GM18505 (cell line): ENCODE data around the gene SERPINB12.
A peak's percentile ranks its signal among the peaks of the same experiment; 100 is the strongest.

Experiments
- ATAC-seq: cut with Tn5 transposase; IDR thresholded peaks from one replicate; pipeline ENCODE4 v1.9.1; 2021; ENCODE audit not compliant: unreplicated experiment
- POLR2A ChIP-seq: IDR thresholded peaks from 4 replicates; pipeline ENCODE4 v1.6.1; 2011; ENCODE audit warnings: borderline replicate concordance; ENCODE audit not compliant: insufficient read depth, insufficient read length; ENCODE audit errors: extremely low read depth

The SERPINB12 gene

GRCh38 chr18:63542069-63542468 lies at the start of gene SERPINB12:
SERPINB12 (plus strand) TSS chr18:63542369; CDS start chr18:63556160, 13,791 bp downstream.
- no peak for TF ChIP-seq POLR2A
- no peak for ATAC-seq

- ATAC-seq: no peak
Measured at GRCh38 chr18:63492851-63493250, 49.3 kb upstream of the SERPINB12 start.

GRCh38 chr18:63495675-63496074 lies 46.5 kb upstream of the SERPINB12 start:
- no peak for ATAC-seq
- TF ChIP-seq POLR2A: no peak

More at GRCh38 chr18:63492851-63493250, 49.3 kb upstream of the SERPINB12 start:
- TF ChIP-seq POLR2A: no peak

GRCh38 chr18:63505566-63506335 lies 36.4 kb upstream of the SERPINB12 start:
- no peak for ATAC-seq
- no peak for TF ChIP-seq POLR2A

- TF ChIP-seq POLR2A: no peak
- no peak for ATAC-seq
Measured at GRCh38 chr18:63506336-63506646, 35.9 kb upstream of the SERPINB12 start.

GRCh38 chr18:63508596-63508995 lies 33.6 kb upstream of the SERPINB12 start:
- TF ChIP-seq POLR2A: no peak
- no peak for ATAC-seq

- ATAC-seq: no peak
- TF ChIP-seq POLR2A: no peak
Measured at GRCh38 chr18:63511285-63511684, 30.9 kb upstream of the SERPINB12 start.

- TF ChIP-seq POLR2A: no peak
- ATAC-seq: no peak
Measured at GRCh38 chr18:63514326-63514725, 27.8 kb upstream of the SERPINB12 start.

- no peak for TF ChIP-seq POLR2A
- ATAC-seq: no peak
Measured at GRCh38 chr18:63514888-63515678, 27.1 kb upstream of the SERPINB12 start.

- TF ChIP-seq POLR2A: no peak
- no peak for ATAC-seq
Measured at GRCh38 chr18:63515801-63516200, 26.4 kb upstream of the SERPINB12 start.

GRCh38 chr18:63518178-63519012 lies 23.8 kb upstream of the SERPINB12 start:
- TF ChIP-seq POLR2A: no peak
- ATAC-seq: peak; percentile 87

GRCh38 chr18:63520053-63520685 lies 22.0 kb upstream of the SERPINB12 start:
- TF ChIP-seq POLR2A: no peak
- no peak for ATAC-seq

- no peak for ATAC-seq
- TF ChIP-seq POLR2A: no peak
Measured at GRCh38 chr18:63523660-63524059, 18.5 kb upstream of the SERPINB12 start.
